RPMI8226 (cell line): Measurements from ENCODE around the gene CAPN1.
"Not testable (repeated sequence)": the region's sequence is repeated elsewhere in the genome, so short reads cannot be mapped to it uniquely, and the experiment has no call there.

Source experiments
- DNase-seq: peaks from one replicate; pipeline ENCODE4 v3.0.0-alpha.2; 2015

The CAPN1 gene

DNA sequence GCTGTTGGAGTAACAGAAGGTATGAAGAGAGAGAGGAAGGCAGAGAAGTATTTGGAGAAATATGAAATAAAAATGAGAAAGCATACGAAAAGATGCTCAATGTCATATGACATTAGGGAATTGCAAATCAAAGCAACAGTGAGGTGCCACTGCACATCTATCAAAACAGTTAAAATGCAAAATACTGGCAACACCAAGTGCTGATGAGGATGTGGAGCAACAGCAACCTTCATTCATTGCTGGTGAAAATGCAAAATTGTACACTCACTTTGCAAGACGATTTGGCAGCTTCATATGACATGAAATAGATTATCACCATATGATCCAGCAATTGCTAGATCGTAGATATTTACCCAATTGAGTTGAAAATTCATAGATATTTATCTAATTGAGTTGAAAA lies 21.1 kb upstream of the CAPN1 start:
- DNase-seq: no peak

DNA sequence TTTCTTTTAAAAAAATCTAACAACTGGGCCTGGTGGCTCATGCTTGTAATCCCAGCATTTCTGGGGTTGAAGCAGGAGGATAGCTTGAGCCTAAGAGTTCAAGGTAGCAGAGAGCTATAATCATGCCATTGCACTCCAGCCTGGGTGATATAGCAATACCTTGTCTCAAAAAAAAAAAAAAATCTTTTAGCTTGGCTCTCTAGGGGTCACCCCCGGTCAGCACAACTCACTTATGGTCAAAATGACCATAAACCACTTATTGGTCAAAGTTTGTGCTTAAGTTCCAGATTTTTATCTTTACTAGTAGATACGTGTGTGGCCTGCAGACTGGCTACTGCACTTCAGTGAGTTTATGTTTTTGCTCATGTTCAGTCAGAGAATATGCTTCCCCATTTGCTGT lies 18.0 kb upstream of the CAPN1 start:
- no peak for DNase-seq

DNA sequence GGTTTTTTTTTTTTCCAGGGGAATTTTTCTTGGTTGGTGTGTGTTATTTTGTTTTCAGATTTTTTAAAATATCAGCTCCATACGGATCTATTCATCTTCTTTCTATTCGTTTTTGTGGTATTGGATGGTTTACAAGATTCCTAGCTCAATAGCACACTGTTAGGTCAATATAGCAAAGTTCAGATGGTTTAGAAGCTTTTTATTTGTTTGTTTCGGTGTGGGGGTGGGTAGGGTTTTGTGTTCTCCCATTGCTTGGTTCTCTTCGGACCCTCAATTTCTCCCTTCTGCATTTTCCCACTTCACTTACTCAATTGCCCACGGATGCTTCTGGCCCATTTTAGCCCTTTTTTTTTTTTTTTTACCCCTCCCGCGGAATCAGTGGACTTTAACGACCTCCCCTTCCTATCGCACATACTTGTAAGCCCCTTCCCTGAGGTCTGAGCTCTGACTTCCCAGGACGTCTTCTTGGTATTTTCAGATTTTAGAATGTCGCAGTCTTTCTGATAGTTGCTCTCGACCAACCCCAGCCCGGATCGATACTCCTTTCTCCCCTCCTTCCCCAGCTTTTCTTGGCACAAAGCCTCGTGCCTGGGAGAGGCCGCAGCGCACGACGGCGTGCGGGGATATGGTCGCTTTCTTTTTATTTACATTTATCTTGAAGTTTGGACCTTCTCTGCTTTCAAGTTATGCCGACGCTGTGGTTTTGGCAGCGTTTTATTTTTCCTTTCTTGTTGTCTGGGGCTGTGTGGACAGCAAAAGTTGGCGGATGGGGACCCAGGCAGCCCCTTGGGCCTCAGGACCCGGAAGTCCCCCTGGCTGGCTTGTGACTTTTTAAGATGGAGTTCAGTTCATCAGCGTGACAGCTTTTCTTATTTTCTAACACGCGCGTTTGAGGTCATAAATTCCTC lies 16.1 kb upstream of the CAPN1 start:
- DNase-seq: no peak

DNA sequence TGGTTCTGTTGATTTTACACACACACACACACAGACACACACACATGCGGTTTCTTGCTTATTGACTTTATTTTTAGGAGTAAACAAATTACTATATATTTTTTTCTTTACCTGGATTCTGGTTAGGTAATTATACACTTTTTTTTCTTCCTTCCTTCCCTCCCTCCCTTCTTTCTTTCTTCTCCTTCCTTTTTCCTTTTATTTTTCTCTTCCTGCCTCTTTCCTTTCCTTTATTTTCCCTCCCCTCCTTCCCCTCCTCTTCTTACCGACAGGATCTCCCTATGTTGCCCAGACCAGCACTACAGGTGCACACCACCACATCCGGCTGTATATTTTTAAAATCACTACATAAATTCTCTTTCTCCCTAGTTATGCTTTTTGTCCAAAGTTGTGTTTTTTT lies 14.8 kb upstream of the CAPN1 start:
- DNase-seq: no peak

DNA sequence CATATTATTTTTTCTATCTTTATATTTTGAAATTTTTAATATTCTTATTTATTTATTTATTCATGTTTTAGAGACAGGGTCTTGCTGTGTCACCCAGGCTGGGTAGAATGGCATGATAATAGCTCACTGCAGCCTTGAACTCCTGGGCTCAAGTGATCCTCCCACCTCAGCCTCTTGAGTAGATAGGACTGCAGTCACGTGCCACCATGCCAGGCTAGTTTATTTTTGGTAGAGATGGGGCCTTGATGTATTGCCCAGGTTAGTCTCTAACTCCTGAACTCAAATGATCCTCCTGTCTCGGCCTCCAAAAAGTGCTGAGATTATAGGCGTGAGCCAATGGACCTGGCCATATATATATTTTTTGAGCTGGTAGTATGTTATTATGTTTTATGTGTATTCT lies 14.1 kb upstream of the CAPN1 start:
- no peak for DNase-seq

DNA sequence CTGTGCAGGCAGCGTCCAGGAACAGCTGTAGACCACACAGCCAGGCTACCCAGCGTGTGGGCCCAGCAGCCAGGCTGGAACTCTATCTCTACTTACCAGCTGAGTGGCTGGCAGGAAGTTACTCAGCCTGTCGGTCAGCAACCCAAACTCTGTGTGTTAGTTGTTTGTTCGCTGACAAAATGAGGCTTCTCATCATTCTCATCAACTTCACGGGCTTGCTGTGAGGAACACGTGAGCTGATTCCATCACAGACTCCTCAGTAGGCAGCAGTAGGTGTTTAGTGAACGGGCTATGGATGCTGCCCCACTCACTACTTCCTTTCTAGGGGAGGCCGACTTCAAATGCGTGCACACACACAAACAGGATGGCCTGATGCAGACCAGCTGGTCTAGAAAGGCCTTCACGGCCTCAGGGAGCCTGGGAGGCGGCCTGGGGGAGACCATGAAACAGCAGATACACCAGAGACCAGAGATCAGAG lies 12.5 kb upstream of the CAPN1 start:
- DNase-seq: no peak

DNA sequence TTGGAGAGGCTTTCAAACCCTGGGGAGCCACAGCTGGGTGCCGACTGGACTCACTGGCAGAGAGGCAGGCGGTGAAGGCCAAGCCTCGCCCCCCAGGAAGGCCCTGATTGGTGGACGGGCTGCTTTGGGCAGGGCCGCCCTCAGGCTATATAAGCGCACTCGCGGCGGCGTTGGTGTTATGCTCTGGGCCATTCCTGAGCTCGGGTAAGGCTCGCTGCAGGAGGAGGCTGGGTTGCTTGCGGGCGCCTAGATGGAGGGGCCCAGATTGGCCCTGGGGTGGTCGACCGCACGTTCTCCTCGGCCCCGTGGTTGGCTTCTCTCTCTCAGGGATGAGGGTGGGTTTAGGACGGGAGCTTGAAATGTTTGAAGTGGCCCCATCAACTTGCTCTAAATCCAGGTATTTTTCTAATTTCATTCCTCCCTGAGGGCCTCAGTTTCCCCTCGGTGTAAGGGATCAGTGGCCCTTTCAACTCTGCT lies 11.6 kb upstream of the CAPN1 start, which contains the start of gene SPDYC:
Gene SPDYC (plus strand): TSS at position 176 of the 477 bp plus-strand sequence. CDS start 1,125 bp downstream, outside the sequence.
- DNase-seq: no peak

DNA sequence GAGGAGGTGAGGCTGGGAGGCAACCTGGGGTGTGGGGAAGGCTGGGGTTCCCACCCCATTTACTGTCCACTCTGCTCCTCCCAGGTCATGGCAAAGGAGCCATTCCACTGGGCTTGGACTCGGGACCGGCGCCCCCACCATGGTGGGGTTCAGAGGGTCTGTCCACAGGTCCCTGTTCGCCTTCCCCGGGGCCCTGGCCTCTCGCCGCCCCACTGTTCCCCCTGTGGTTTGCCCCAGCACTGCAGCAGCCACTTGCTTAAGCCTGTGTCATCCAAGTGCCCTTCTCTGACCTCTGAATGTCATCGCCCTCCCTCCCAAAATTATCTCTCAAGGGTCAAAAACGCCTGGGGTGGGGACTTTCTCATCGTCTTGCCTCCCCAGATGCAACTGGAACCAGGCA lies 9.1 kb upstream of the CAPN1 start:
- DNase-seq: no peak

DNA sequence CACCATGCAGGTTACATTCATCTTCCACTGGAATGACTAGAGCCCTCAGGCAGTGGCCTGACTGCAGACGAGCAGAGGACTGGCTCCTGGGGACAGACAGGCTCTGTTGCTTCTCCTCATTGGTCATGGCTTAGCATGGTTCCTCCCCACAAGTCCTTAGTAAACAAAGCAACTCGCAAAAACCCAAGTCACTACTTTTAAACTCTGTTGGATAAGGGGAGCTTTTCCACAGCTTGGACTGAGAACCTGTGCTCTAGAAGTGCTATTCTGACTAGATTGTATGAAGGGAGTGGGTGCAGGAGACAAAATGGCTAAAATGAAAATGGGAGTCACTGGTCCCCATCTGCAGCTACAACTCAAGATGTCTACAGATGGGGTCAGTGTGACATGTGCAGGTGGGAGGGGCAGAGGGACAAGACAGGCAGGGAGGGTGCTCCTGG lies 7.1 kb upstream of the CAPN1 start:
- not testable (repeated sequence) for DNase-seq

DNA sequence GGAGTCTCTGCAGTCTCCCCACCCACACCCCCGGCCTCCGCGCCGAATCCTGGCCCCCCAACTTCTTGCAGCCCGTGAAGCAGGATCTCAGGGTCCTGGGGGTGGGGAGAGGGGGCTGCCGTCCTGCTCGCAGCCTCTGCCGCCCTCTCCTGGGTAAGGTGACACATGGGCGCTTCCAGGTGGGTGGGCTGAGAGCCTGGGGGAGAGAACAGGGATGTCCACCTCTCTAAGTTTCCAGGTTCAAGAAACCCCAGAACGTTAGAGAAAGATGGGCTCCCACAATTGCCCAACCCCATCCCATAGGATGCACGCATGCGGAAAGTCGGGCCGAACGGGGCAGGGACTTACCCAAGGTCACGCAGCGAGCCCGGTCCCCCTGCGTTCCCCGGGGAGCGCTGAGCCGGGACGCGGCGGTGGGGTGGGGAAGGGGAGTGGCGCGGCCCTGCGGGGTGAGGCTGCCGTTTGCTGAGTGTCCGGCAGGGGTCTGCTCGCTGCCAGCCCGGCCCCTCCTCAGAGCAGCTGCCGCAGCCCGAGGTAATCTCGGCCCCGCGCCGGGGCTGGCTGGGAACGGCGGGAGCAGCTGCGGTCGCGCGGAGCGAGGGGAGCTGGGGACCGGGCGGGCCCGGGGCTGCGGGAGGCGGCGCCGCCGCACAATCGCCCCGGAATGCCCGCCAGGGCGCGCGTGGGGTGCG lies 705 bp upstream of the CAPN1 start:
- peak; percentile 82 for DNase-seq

DNA sequence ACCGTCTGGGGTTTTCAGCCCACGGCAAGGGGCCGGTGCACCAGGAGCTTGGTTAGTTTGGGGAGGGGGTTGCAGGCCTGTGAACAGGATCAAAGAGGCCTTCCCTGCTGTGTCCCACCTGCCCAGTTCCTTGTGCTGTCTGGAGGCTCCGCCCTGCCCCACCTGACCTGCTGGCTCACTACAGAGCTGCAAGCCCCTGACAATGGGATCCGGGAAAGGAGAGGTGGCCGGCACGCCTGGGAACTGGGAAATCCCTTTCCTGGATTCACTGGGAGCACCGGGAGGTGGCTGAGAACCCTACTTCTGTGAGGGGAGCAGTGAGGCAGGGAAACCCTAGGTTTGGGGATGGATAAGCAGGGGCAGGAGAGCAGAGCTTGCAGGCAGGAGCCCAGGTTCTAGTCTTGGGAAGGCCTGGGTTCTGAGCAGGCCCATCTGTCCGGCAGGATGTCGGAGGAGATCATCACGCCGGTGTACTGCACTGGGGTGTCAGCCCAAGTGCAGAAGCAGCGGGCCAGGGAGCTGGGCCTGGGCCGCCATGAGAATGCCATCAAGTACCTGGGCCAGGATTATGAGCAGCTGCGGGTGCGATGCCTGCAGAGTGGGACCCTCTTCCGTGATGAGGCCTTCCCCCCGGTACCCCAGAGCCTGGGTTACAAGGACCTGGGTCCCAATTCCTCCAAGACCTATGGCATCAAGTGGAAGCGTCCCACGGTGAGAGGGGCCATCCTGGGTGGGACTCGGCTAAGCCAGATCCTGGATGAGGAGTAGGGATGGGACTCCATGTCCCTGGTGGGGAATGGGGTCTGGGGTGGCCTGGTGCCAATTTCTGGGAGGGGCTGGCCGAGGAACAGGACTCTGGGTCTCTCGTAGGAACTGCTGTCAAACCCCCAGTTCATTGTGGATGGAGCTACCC lies 786 bp downstream of the CAPN1 start:
- DNase-seq: no peak

DNA sequence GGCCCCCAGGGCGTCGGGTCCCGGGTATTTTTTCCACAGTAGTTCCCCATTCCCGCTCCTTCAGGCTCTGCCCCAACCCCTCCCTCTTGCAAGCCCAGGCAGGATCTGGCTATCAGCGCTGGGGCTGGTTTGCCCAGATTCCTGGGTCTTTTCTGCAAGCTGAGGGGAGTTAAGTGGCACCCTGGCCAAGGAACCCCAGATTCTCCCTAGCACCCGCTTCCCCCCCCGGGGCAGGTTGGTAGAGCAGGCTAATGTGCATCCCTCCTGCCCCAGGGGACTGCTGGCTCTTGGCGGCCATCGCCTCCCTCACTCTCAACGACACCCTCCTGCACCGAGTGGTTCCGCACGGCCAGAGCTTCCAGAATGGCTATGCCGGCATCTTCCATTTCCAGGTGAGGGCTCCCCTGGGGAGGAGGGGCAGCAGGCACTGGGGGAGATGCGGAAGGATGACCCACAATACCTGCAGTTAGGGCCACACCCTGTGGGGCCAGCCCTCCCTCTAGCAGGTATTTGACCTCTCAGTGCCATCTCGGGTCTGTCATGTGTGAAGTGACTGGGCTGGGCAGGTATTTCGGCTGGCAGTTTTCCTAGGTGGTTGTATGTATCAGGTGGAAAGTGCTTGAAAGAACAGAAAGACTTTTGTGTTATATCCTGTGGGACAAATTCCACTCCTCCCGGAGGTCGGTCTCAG lies 1.6 kb downstream of the CAPN1 start:
- DNase-seq: no peak

DNA sequence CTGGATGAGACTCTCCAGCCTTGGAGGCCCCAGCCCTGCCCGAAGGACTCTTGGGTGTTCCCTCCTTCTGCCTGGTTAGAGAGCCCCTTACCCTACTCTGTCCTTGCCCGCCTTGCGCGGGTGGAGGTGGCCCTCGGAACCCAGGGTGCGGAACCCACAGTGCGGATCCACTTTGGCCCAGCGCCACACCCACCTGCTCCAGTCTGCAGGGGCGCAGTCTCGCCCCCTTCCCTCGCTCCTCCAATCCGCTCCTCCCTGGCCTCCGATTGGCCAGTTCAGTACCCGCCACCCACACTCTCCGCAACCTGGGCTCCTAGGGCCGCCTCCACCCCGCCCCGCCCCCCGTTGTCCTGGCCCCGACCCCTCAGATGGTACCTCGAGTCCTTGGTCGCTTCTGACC lies 2.4 kb downstream of the CAPN1 start:
- DNase-seq: no peak

DNA sequence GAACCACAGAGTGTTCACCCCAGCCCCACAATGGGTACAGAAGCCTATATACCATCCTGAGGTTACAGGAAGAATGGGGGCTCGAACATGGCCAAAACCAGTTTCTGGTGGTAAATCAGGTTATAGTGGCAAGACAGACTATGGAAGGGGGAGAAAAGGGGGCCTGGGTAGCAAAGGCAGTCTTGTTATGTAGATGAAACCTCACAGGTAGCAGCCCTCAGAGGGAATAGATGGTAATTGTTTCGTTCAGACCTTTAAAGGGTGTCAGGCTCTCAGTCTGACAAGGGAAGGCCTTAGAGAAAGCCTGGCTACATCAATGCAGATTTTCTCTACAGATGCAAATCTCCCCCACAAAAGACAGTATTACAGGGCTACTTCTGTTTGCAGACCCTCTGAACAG lies 3.4 kb downstream of the CAPN1 start:
- DNase-seq: no peak

DNA sequence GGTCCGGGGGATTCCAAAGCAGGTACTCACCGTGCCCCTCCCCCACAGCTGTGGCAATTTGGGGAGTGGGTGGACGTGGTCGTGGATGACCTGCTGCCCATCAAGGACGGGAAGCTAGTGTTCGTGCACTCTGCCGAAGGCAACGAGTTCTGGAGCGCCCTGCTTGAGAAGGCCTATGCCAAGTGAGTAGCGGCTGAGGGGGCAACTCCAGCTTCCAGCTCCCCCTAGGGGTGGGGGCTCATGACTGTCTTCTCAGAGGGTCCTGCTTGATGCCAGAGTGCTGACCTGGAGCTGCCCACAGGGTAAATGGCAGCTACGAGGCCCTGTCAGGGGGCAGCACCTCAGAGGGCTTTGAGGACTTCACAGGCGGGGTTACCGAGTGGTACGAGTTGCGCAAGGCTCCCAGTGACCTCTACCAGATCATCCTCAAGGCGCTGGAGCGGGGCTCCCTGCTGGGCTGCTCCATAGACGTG lies 4.2 kb downstream of the CAPN1 start:
- no peak for DNase-seq

DNA sequence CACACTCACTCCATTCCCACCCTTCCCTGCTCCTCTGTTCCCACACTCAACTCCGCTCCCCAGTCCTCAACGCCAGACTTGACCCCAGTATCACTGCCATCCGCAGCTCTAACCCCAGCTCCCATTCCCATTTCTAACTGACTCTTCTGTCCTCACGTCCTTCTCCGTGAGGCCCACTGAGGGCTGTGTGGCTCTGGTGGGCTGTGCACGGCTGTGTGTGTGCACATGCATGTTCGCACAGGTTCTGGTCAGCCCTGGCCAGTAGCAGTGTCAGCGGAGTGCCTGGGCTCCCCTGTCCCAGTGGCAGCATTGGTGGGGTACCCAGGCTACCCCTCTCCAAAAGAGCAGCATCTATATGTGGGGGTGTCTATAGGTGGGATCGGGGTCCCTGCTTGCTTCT lies 5.0 kb downstream of the CAPN1 start:
- no peak for DNase-seq

DNA sequence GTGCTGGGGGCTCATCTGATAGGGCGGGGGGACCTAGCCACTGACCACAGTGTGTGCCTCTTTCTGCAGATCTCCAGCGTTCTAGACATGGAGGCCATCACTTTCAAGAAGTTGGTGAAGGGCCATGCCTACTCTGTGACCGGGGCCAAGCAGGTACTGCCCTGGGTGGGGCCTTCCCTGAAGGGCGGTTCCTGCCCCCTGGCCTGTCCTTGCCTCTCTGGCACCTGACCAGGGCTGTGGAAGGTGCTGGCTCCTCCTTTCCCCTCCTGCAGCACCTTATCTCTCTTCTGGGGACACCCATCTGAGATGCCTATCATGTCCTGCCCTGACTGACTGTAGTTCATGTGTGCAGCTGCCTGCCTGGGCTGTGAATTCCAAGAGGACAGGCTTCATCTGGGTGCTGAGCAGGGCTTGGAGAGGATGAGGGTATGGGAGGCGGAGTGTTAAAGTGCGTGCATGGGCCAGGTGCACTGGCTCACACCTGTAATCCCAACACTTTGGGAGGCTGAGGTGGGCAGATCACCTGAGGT lies 5.5 kb downstream of the CAPN1 start:
- no peak for DNase-seq

DNA sequence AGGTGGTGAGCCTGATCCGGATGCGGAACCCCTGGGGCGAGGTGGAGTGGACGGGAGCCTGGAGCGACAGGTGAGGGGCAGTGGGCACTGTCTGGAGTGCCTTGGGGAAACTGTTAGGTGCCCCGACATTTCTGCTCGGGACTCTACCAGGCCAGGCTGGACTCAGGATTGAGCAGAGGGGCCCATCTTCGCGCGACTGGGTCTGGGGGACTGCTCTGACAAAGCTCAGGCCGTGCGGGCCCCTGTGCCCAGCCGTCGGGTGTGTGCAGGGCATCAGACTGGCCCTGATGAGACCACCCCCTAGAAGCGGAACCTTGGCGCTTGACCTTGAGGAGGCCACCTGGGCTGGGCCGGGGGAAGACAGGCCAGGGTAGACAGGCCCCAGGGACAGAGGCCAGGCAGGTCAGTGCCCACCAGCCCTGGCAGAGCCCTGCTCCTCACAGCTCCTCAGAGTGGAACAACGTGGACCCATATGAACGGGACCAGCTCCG lies 6.3 kb downstream of the CAPN1 start:
- no peak for DNase-seq

DNA sequence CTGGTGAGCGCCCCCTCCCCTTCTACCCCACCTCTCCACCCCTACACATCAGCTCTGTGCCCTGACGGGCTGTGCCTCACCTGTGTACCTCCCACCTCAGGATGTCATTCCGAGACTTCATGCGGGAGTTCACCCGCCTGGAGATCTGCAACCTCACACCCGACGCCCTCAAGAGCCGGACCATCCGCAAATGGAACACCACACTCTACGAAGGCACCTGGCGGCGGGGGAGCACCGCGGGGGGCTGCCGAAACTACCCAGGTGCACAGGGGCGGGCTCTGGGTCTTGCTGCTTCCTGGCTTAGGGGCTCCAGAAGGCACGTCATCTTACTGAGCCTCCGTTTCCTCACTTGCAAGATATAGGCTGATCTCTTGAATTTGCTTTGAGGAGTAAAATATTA lies 6.8 kb downstream of the CAPN1 start:
- no peak for DNase-seq

DNA sequence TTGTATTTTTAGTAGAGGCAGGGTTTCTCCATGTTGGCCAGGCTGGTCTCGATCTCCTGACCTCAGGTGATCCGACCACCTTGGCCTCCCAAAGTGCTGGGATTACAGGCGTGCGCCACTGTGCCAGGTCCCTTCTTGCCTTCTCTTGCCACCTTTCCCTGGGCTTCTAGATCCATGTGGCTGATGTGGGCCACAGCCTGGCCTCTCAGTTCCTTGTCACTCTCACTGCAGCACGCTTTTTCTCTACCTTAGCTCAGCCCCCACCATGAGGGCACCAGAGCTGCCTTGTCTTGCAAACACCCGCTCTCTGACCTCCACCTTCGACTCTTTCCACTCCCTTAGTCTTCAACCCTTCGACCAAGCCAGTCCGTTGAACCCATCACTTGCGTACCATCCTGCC lies 7.5 kb downstream of the CAPN1 start:
- no peak for DNase-seq

DNA sequence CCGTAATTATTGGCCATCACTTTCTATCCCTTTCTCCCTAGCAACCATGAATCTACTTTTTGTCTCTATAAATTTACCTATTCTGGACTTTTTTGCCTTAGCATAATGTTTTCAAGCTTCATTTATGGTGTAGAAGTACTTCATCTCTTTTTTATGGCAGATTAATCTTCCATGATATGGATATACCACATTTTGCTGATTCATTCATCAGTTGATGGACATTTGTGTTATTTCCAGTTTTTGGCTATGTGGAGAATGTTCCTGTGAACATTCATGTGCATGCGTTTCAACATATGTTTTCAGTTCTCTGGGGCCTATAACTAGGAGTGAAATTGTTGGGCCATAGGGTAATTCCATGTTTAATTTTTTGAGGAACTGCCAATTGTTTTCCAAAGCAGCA lies 12.8 kb downstream of the CAPN1 start:
- DNase-seq: no peak

DNA sequence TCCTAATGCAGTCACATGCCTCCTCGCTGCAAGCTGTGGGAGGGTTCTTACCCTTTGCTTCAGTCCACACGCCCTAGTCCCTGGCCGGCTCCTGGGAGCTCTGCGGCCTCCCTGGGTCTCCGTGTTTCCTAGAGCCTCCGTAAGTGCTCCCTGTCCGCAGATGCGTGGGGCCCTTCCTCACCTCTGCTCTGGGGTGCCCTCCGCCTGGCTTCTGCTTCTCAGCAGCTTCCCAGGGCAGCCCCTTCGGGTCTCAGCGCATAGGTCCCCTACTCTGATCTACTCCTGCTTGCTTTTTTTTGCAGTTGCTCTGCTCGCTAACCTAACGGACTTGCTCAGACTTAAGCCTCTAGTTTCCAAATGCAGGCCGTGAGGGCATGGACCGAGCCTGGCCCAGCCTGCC lies 22.4 kb downstream of the CAPN1 start:
- no peak for DNase-seq
